Activated T-helper 17 cell treated with anti-CD3 and anti-CD28 coated beads, Interleukin-2, amount 50 U/mL, for 72 hours (primary cell): Measurements from ENCODE around the gene SMARCE1. TPM values are rescaled to one million over a fixed set of nuclear protein-coding genes. Genes with fewer than 3 reads are reported as not detected.

Source experiments
- ATAC-seq: fragments of 150-1000 bp; cut with Tn5 transposase; replicated peaks from 2 replicates; pipeline ENCODE4 v1.10.0; 2021; ENCODE audit warnings: mild to moderate bottlenecking, moderate library complexity
- H3K27ac Mint-ChIP-seq: one replicate; pipeline ENCODE4 v1.8.0; 2022; ENCODE audit warnings: mixed read lengths
- H3K27me3 Mint-ChIP-seq: one replicate; pipeline ENCODE4 v1.8.0; 2022; ENCODE audit warnings: mixed read lengths
- H3K36me3 Mint-ChIP-seq: one replicate; pipeline ENCODE4 v1.8.0; 2022; ENCODE audit warnings: low read depth, mild to moderate bottlenecking, mixed read lengths
- H3K4me1 Mint-ChIP-seq: one replicate; pipeline ENCODE4 v1.8.0; 2022; ENCODE audit warnings: mixed read lengths
- H3K4me3 Mint-ChIP-seq: one replicate; pipeline ENCODE4 v1.8.0; 2022; ENCODE audit warnings: mild to moderate bottlenecking, mixed read lengths
- H3K9me3 Mint-ChIP-seq: one replicate; pipeline ENCODE4 v1.8.0; 2022; ENCODE audit warnings: mixed read lengths
- total RNA-seq, 2 donors: library from RNA; stranded (reverse); gene quantifications; one replicate each; pipeline ENCODE4 v1.2.3, GENCODE V29; 2022

Gene SMARCE1
- 10 to 100 TPM; 82.1 to 85.5 TPM for total RNA-seq

GRCh38 chr17:40647624-40648383 lies at the start of gene SMARCE1:
Gene SMARCE1, minus strand, starts transcription at chr17:40647818. Its CDS starts 2,016 bp downstream, at chr17:40645802.
- ATAC-seq, result peak; percentile 83
- H3K4me1 Mint-ChIP-seq, result peaks cover 22% of the 10 kb centered on the region
- H3K4me3 Mint-ChIP-seq, result peak within 1 kb of the TSS; percentile 89
- H3K27me3 Mint-ChIP-seq, result no peaks in the 10 kb centered on the region
- peak within 1 kb of the TSS; percentile 96 for H3K27ac Mint-ChIP-seq
- peaks cover 41% of the 10 kb centered on the region for H3K36me3 Mint-ChIP-seq
- no peaks in the 10 kb centered on the region for H3K9me3 Mint-ChIP-seq

GRCh38 chr17:40697297-40697696 lies 49.7 kb upstream of the SMARCE1 start:
- H3K27ac Mint-ChIP-seq, result no peak overlapping the region
- no peak overlapping the region for H3K4me3 Mint-ChIP-seq
- H3K9me3 Mint-ChIP-seq, result no peaks in the 10 kb centered on the region
- H3K36me3 Mint-ChIP-seq, result no peaks in the 10 kb centered on the region
- ATAC-seq, result no peak
- H3K27me3 Mint-ChIP-seq, result peaks cover 10% of the 10 kb centered on the region
- peaks cover 3% of the 10 kb centered on the region for H3K4me1 Mint-ChIP-seq

- peaks cover 13% of the 10 kb centered on the region for H3K27me3 Mint-ChIP-seq
- H3K4me1 Mint-ChIP-seq, result peaks cover 3% of the 10 kb centered on the region
- H3K9me3 Mint-ChIP-seq, result no peaks in the 10 kb centered on the region
- H3K36me3 Mint-ChIP-seq, result no peaks in the 10 kb centered on the region
- H3K27ac Mint-ChIP-seq, result no peak overlapping the region
- no peak overlapping the region for H3K4me3 Mint-ChIP-seq
- ATAC-seq, result no peak
Observed at GRCh38 chr17:40696651-40697072, 49.0 kb upstream of the SMARCE1 start.

GRCh38 chr17:40695874-40696472 lies 48.4 kb upstream of the SMARCE1 start:
- Mint-ChIP-seq H3K9me3 (no peaks in the 10 kb centered on the region), H3K36me3 (no peaks in the 10 kb centered on the region)

GRCh38 chr17:40694584-40694983 lies 47.0 kb upstream of the SMARCE1 start:
- Mint-ChIP-seq H3K27ac (no peak overlapping the region), H3K27me3 (peaks cover 14% of the 10 kb centered on the region)
- no peak for ATAC-seq

More at GRCh38 chr17:40695874-40696472, 48.4 kb upstream of the SMARCE1 start:
- H3K27me3 Mint-ChIP-seq, result peaks cover 14% of the 10 kb centered on the region
- H3K4me1 Mint-ChIP-seq, result peaks cover 3% of the 10 kb centered on the region
- no peak for ATAC-seq
- no peak overlapping the region for H3K4me3 Mint-ChIP-seq
- H3K27ac Mint-ChIP-seq, result no peak overlapping the region

GRCh38 chr17:40687106-40687505 lies 39.5 kb upstream of the SMARCE1 start:
- Mint-ChIP-seq H3K36me3 (no peaks in the 10 kb centered on the region), H3K4me3 (no peak overlapping the region), H3K9me3 (no peaks in the 10 kb centered on the region), H3K27ac (no peak overlapping the region), H3K4me1 (no peaks in the 10 kb centered on the region), H3K27me3 (peaks cover 4% of the 10 kb centered on the region)
- no peak for ATAC-seq

More at GRCh38 chr17:40694584-40694983, 47.0 kb upstream of the SMARCE1 start:
- H3K36me3 Mint-ChIP-seq, result no peaks in the 10 kb centered on the region
- H3K4me1 Mint-ChIP-seq, result peaks cover 3% of the 10 kb centered on the region
- no peak overlapping the region for H3K4me3 Mint-ChIP-seq
- no peaks in the 10 kb centered on the region for H3K9me3 Mint-ChIP-seq

GRCh38 chr17:40686192-40686591 lies 38.6 kb upstream of the SMARCE1 start:
- Mint-ChIP-seq H3K4me3 (no peak overlapping the region), H3K4me1 (no peaks in the 10 kb centered on the region), H3K9me3 (no peaks in the 10 kb centered on the region), H3K27me3 (no peaks in the 10 kb centered on the region), H3K36me3 (no peaks in the 10 kb centered on the region), H3K27ac (no peak overlapping the region)
- no peak for ATAC-seq

GRCh38 chr17:40680998-40681397 lies 33.4 kb upstream of the SMARCE1 start:
- Mint-ChIP-seq H3K9me3 (no peaks in the 10 kb centered on the region), H3K36me3 (no peaks in the 10 kb centered on the region)
- ATAC-seq, result no peak

GRCh38 chr17:40679523-40679907 lies 31.9 kb upstream of the SMARCE1 start:
- no peaks in the 10 kb centered on the region for H3K36me3 Mint-ChIP-seq

More at GRCh38 chr17:40680998-40681397, 33.4 kb upstream of the SMARCE1 start:
- no peak overlapping the region for H3K4me3 Mint-ChIP-seq
- H3K4me1 Mint-ChIP-seq, result no peaks in the 10 kb centered on the region
- H3K27ac Mint-ChIP-seq, result no peak overlapping the region
- H3K27me3 Mint-ChIP-seq, result peaks cover 17% of the 10 kb centered on the region

GRCh38 chr17:40678902-40679522 lies 31.4 kb upstream of the SMARCE1 start:
- no peak for ATAC-seq
- Mint-ChIP-seq H3K4me1 (no peaks in the 10 kb centered on the region), H3K36me3 (no peaks in the 10 kb centered on the region), H3K27me3 (peaks cover 22% of the 10 kb centered on the region), H3K9me3 (no peaks in the 10 kb centered on the region), H3K4me3 (no peak overlapping the region), H3K27ac (no peak overlapping the region)

More at GRCh38 chr17:40679523-40679907, 31.9 kb upstream of the SMARCE1 start:
- Mint-ChIP-seq H3K9me3 (no peaks in the 10 kb centered on the region), H3K27ac (no peak overlapping the region), H3K4me1 (no peaks in the 10 kb centered on the region), H3K27me3 (peaks cover 19% of the 10 kb centered on the region), H3K4me3 (no peak overlapping the region)
- ATAC-seq, result no peak

GRCh38 chr17:40675905-40676304 lies 28.3 kb upstream of the SMARCE1 start:
- no peak overlapping the region for H3K4me3 Mint-ChIP-seq
- H3K27me3 Mint-ChIP-seq, result peaks cover 23% of the 10 kb centered on the region
- ATAC-seq, result no peak
- no peaks in the 10 kb centered on the region for H3K9me3 Mint-ChIP-seq
- H3K36me3 Mint-ChIP-seq, result no peaks in the 10 kb centered on the region
- H3K27ac Mint-ChIP-seq, result no peak overlapping the region
- no peaks in the 10 kb centered on the region for H3K4me1 Mint-ChIP-seq

GRCh38 chr17:40672654-40673053 lies 25.0 kb upstream of the SMARCE1 start:
- Mint-ChIP-seq H3K4me1 (no peaks in the 10 kb centered on the region), H3K27ac (no peak overlapping the region), H3K9me3 (no peaks in the 10 kb centered on the region), H3K4me3 (no peak overlapping the region), H3K27me3 (peaks cover 19% of the 10 kb centered on the region), H3K36me3 (no peaks in the 10 kb centered on the region)
- no peak for ATAC-seq

GRCh38 chr17:40671282-40671681 lies 23.7 kb upstream of the SMARCE1 start:
- Mint-ChIP-seq H3K36me3 (no peaks in the 10 kb centered on the region), H3K27ac (no peak overlapping the region), H3K4me1 (no peaks in the 10 kb centered on the region), H3K9me3 (no peaks in the 10 kb centered on the region), H3K4me3 (no peak overlapping the region), H3K27me3 (peaks cover 9% of the 10 kb centered on the region)
- ATAC-seq, result no peak

- no peaks in the 10 kb centered on the region for H3K36me3 Mint-ChIP-seq
- no peaks in the 10 kb centered on the region for H3K9me3 Mint-ChIP-seq
- H3K4me1 Mint-ChIP-seq, result no peaks in the 10 kb centered on the region
- peaks cover 17% of the 10 kb centered on the region for H3K27me3 Mint-ChIP-seq
- ATAC-seq, result no peak
- H3K27ac Mint-ChIP-seq, result no peak overlapping the region
- H3K4me3 Mint-ChIP-seq, result no peak overlapping the region
Observed at GRCh38 chr17:40666331-40666730, 18.7 kb upstream of the SMARCE1 start.
